GM06990 (cell line): ENCODE measurements around the gene NTNG1.
"Not testable (repeated sequence)": the region's sequence is repeated elsewhere in the genome, so short reads cannot be mapped to it uniquely, and the experiment has no call there.

Source experiments
- DNase-seq: peaks from one replicate; pipeline ENCODE4 v3.0.0-alpha.2; 2011; ENCODE audit not compliant: insufficient read length; ENCODE audit errors: extremely low read depth
- H3K27me3 ChIP-seq: replicated peaks from 2 replicates; pipeline ENCODE4 v1.6.0; 2011; ENCODE audit warnings: low read length; ENCODE audit not compliant: control insufficient read depth, insufficient read depth
- H3K36me3 ChIP-seq: 2 replicates; pipeline ENCODE4 v1.5.1; 2011; ENCODE audit warnings: low read length; ENCODE audit not compliant: control insufficient read depth, insufficient read depth
- H3K4me3 ChIP-seq: replicated peaks from 2 replicates; pipeline ENCODE4 v1.5.1; 2011; ENCODE audit warnings: low read depth, mild to moderate bottlenecking, control low read depth, low read length
- CTCF ChIP-seq: IDR thresholded peaks from 2 replicates; pipeline ENCODE4 v1.5.1; 2011; ENCODE audit warnings: low read length, control low read depth, mild to moderate bottlenecking, inconsistent platforms; ENCODE audit not compliant: insufficient read depth, poor library complexity, severe bottlenecking

Gene NTNG1

GRCh38 chr1:107230121-107230520, 89.3 kb downstream of the NTNG1 start:
- Histone ChIP-seq H3K36me3 (no peaks in the 10 kb centered on the region), H3K27me3 (no peaks in the 10 kb centered on the region), H3K4me3 (no peak overlapping the region)
- no peak for TF ChIP-seq CTCF
- no peak for DNase-seq

GRCh38 chr1:107231291-107231690, 90.5 kb downstream of the NTNG1 start:
- DNase-seq: no peak
- Histone ChIP-seq H3K27me3 (no peaks in the 10 kb centered on the region), H3K36me3 (no peaks in the 10 kb centered on the region), H3K4me3 (no peak overlapping the region)
- TF ChIP-seq CTCF: no peak

- no peak for TF ChIP-seq CTCF
- Histone ChIP-seq H3K27me3 (no peaks in the 10 kb centered on the region), H3K4me3 (no peak overlapping the region), H3K36me3 (no peaks in the 10 kb centered on the region)
- DNase-seq: no peak
These were observed 91.6 kb downstream of the NTNG1 start for GRCh38 chr1:107232426-107232825.

GRCh38 chr1:107236760-107237159, 95.9 kb downstream of the NTNG1 start:
- not testable (repeated sequence) for DNase-seq, H3K36me3 ChIP-seq, H3K4me3 ChIP-seq, H3K27me3 ChIP-seq

- Histone ChIP-seq H3K27me3 (no peaks in the 10 kb centered on the region), H3K36me3 (no peaks in the 10 kb centered on the region), H3K4me3 (no peak overlapping the region)
- no peak for DNase-seq
- TF ChIP-seq CTCF: no peak
These were observed 102.6 kb downstream of the NTNG1 start for GRCh38 chr1:107243461-107243860.

- H3K4me3 ChIP-seq: no peak overlapping the region
- TF ChIP-seq CTCF: no peak
- H3K27me3 ChIP-seq: no peaks in the 10 kb centered on the region
- no peaks in the 10 kb centered on the region for H3K36me3 ChIP-seq
- DNase-seq: no peak
These were observed 104.1 kb downstream of the NTNG1 start for GRCh38 chr1:107244709-107245500.
